Measurements from ENCODE around the gene PYGB. TPM values are rescaled to one million over a fixed set of nuclear protein-coding genes. Genes with fewer than 3 reads are reported as not detected.

The PYGB gene
- total RNA-seq, result 240 and 241 TPM in 2 replicates

DNA sequence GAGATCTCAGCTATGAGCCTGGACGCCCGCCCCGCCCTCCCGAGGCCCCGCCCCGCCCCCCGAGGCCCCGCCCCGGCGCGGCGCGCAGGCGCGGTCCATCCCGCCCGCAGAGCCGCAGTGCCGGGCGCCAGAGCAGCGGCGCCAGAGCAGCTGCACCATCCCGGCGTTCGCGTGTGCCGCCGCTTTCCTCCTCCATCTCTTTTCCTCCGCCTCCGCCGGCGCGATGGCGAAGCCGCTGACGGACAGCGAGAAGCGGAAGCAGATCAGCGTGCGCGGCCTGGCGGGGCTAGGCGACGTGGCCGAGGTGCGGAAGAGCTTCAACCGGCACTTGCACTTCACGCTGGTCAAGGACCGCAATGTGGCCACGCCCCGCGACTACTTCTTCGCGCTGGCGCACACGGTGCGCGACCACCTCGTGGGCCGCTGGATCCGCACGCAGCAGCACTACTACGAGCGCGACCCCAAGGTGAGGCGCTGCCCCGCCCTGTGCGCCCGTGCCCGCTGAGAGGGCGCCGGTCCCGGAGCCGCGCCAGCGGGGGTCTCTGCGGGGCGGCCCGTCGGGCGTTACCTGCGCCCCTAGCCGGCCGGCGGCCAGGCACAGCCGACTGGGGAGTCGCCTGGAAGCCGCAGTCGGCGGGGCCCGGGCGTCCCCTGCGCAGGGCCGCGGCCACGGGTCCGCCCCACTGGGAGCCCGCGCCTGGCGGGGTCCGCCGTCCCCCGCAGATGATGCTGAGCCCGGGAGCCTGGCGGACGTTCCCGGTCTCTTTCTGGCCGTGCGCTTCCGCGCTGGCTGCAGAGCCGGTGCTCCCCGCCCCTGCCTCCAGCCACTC lies at the start of gene PYGB:
TSS of gene PYGB (plus strand) at position 130 of the 830 bp plus-strand sequence. CDS start at position 224, 94 bp downstream.

Other genes with a start within 250 kb of the PYGB start
- gene ACSS1, start 189.9 kb upstream of the PYGB start, total RNA-seq, result 5.2 and 7.1 TPM in 2 replicates
- gene VSX1, start 165.9 kb upstream of the PYGB start, total RNA-seq, result not detected in 2 replicates
- gene ENTPD6, start 52.4 kb upstream of the PYGB start, total RNA-seq, result 87.4 and 110 TPM in 2 replicates
- gene ABHD12, start 142.8 kb downstream of the PYGB start, total RNA-seq, result 62.0 and 69.3 TPM in 2 replicates
- gene GINS1, start 159.6 kb downstream of the PYGB start, total RNA-seq, result 4.6 and 7.3 TPM in 2 replicates